Heart left ventricle (tissue), 13 donors: ENCODE data around the gene GRM2.

Source experiments
- CTCF ChIP-seq, 12 donors: fragments of 200-600 bp; sonication (generic) in 4 of 12; IDR thresholded peaks; one replicate each; pipeline versions ENCODE4 v1.5.0 to v1.8.0; 2018 to 2022; ENCODE audit warnings: antibody characterized with exemption in 12 of 12, mild to moderate bottlenecking in 5 of 12
- POLR2A ChIP-seq, 2 donors: fragments of 450-650 bp; IDR thresholded peaks; one replicate each; pipeline ENCODE4 v1.6.1; 2017; ENCODE audit warnings: antibody characterized with exemption in 2 of 2, mild to moderate bottlenecking in 2 of 2, moderate library complexity in 2 of 2
- donor health status: ischemic (EF 13 %, LVEDD 7.1; RV severe dilation, severe dysfunction).
- donor health status: DM: no; HTN: yes; CAD: no.
- donor health status: DM: no; HTN: no; CAD: no.
- donor health status: ischemic (EF 25% LVEDD 6.9; RV normal size, moderate dysfunction).
- donor health status: ischemic (EF 25% LVEDD 5.7; RV mildly dilated, moderate dysfunction).
- donor health status: ischemic (EF 35%, LVEDD 5.7; RV mildly dilated, moderate dysfunction).
- donor health status: nonischemic (EF 11% LVEDD 7.7; RV severe dilation, severe dysfunction).
- donor health status: DM: yes; HTN: yes; CAD: no.
- donor health status: PGD.
- donor health status: ischemic (EF 29% LVEDD 5.4; RV normal size, mild dysfunction).
- donor health status: nonischemic (EF 23%, LVEDD 6.1; RV moderate dilation, normal function).

- TF ChIP-seq CTCF (IDR thresholded peaks at IDR 0.05) (no peak), POLR2A (IDR thresholded peaks at IDR 0.05) (no peak)
These were observed 8.5 kb downstream of the GRM2 start for GRCh38 chr3:51715231-51715976.
